Ovary (tissue), 10 donors: ENCODE results near the gene CCL15. TPM values are rescaled to one million over a fixed set of nuclear protein-coding genes. Genes with fewer than 3 reads are reported as not detected.

Experiments used
- DNase-seq, 5 donors: peaks; one replicate each; pipeline ENCODE4 v3.0.0-alpha.2; 2019 to 2020
- H3K27ac ChIP-seq, 2 donors: fragments of 200-600 bp; one replicate each; pipeline versions ENCODE4 v1.5.1 to v1.8.0; 2019 to 2022
- H3K27me3 ChIP-seq: fragments of 200-600 bp; one replicate; pipeline ENCODE4 v1.8.0; 2022
- H3K36me3 ChIP-seq: fragments of 200-600 bp; sonication (generic); one replicate; pipeline ENCODE4 v1.5.1; 2019
- H3K4me1 ChIP-seq: one replicate; pipeline ENCODE4 v1.8.1; 2013; ENCODE audit warnings: mild to moderate bottlenecking, moderate library complexity; ENCODE audit not compliant: insufficient read depth
- H3K4me3 ChIP-seq: fragments of 200-600 bp; sonication (generic); one replicate; pipeline ENCODE4 v1.5.1; 2017
- H3K9me3 ChIP-seq, 2 donors: fragments of 200-600 bp in 1 of 2; sonication (generic) in 1 of 2; one replicate each; pipeline versions ENCODE4 v1.5.1 to v1.8.1; 2013 to 2019; ENCODE audit warnings: mild to moderate bottlenecking in 1 of 2, moderate library complexity in 1 of 2
- CTCF ChIP-seq, 3 donors: fragments of 450-650 bp in 2 of 3; fragments of 200-600 bp in 1 of 3; IDR thresholded peaks; one replicate each; pipeline versions ENCODE4 v1.5.1 to v1.8.0; 2016 to 2022; ENCODE audit warnings: antibody characterized with exemption in 3 of 3, mild to moderate bottlenecking in 1 of 3
- EP300 ChIP-seq: sonication (generic); formaldehyde crosslinking; IDR thresholded peaks from one replicate; pipeline ENCODE4 v1.6.1; 2017; ENCODE audit warnings: antibody characterized with exemption
- POLR2A ChIP-seq: fragments of 450-650 bp; IDR thresholded peaks from one replicate; pipeline ENCODE4 v1.6.1; 2017; ENCODE audit warnings: antibody characterized with exemption, mild to moderate bottlenecking, moderate library complexity
- WGBS, 3 donors: extraction: QIAGEN DNeasy Blood & Tissue Kit in 1 of 3; methylation state at CpG; one replicate each; pipeline versions ENCODE4 v1.1.5 to v1.1.7; 2013 to 2017; 5-methylcytosine and 5-hydroxymethylcytosine counted together
- intact Hi-C, 4 donors: fragments of 100-400 bp; cut with DNase I; formaldehyde crosslinking; loops; one replicate each; pipeline versions ENCODE4 v1.11.0 to v1.15.1; 2022 to 2023
- long read RNA-seq, 3 donors: library from polyadenylated mRNA in 2 of 3; unstranded in 2 of 3; transcript quantifications; one replicate each; pipeline ENCODE4 v2.0.0 and lab custom pipeline, GENCODE V29; 2021 to 2026
- polyA plus RNA-seq, 2 donors: library from polyadenylated mRNA; stranded (reverse); fragments of 200-250 nt in 1 of 2; fragments of 350-450 nt in 1 of 2; fragmentation: Illumina TruSeq in 1 of 2; extraction: RNeasy Lipid Tissue Mini Kit (QIAGEN cat#74804) in 1 of 2; gene quantifications; one replicate each; pipeline ENCODE4 v1.2.3, GENCODE V29; 2013 to 2014
- total RNA-seq, 7 donors: library from RNA; depleted of rRNA in 2 of 7; stranded (reverse); fragments of >200 nt in 2 of 7; fragmentation: NEBNext Ultra II Directional in 3 of 7; extraction: Animal tissue kit (Norgen Biotek cat#: 25700) in 3 of 7; gene quantifications; one replicate each; pipeline versions ENCODE4 v1.1.0 to v1.2.4, GENCODE V29; 2016 to 2023
- donor health status: DM: no; HTN: no; CAD: no; lungs with moderate emphysema.
- donor health status: DM: no; HTN: no; CAD: no.
- donor health status: Bipolar disorder and iron deficiency.
- donor health status: DM: yes; HTN: yes; CAD: no.
- donor health status: DM: no; HTN: no; CAD: no.
- donor health status: DM: yes; HTN: yes; CAD: no.

Gene CCL15
- total RNA-seq = under 1 TPM in 1 of 7 donors, not detected in 6; 0.48 TPM
- polyA plus RNA-seq = not detected
- long read RNA-seq, donor 1 = 0 reads
- long read RNA-seq, donor 2 = 0 reads
- long read RNA-seq, donor 3 = 0 reads

- Histone ChIP-seq H3K4me3 (no peak within 1 kb of the TSS), H3K4me1 (no peaks in the 10 kb centered on the region), H3K27ac (no peak within 1 kb of the TSS), H3K27me3 (no peaks in the 10 kb centered on the region), H3K9me3 (no peaks in the 10 kb centered on the region), H3K36me3 (no peaks in the 10 kb centered on the region)
- 66 to 70% (median 67%) methylated on average over 6 of the region's 6 CpGs for WGBS, 3 donors
- no peak for TF ChIP-seq EP300
- DNase-seq = no peak
- intact Hi-C loops = no loop called here
Measured at GRCh38 chr17:36001110-36001771, at the start of gene CCL15. CCL15 (minus strand) TSS chr17:36001553; CDS start chr17:36001492, 61 bp downstream.

GRCh38 chr17:36049643-36050042 is 48.3 kb upstream of the CCL15 start:
- WGBS, 3 donors = 97 to 99% (median 98%) methylated on average over 2 of the region's 2 CpGs

GRCh38 chr17:36048066-36048465 is 46.7 kb upstream of the CCL15 start:
- no peak for DNase-seq
- intact Hi-C loops = no loop called here
- H3K9me3 ChIP-seq = no peaks in the 10 kb centered on the region
- H3K4me3 ChIP-seq = no peak overlapping the region
- 67 to 77% (median 76%) methylated on average over 2 of the region's 2 CpGs for WGBS, 3 donors
- no peaks in the 10 kb centered on the region for H3K27me3 ChIP-seq
- H3K36me3 ChIP-seq = no peaks in the 10 kb centered on the region
- no peak for TF ChIP-seq CTCF (IDR thresholded peaks at IDR 0.05)
- no peak for TF ChIP-seq POLR2A
- no peak for TF ChIP-seq EP300
- H3K27ac ChIP-seq = no peak overlapping the region
- no peaks in the 10 kb centered on the region for H3K4me1 ChIP-seq

More at GRCh38 chr17:36049643-36050042, 48.3 kb upstream of the CCL15 start:
- TF ChIP-seq CTCF (IDR thresholded peaks at IDR 0.05) = no peak
- no peak for TF ChIP-seq POLR2A
- TF ChIP-seq EP300 = no peak
- intact Hi-C loops = no loop called here
- Histone ChIP-seq H3K27ac (no peak overlapping the region), H3K36me3 (no peaks in the 10 kb centered on the region), H3K4me3 (no peak overlapping the region), H3K27me3 (no peaks in the 10 kb centered on the region), H3K4me1 (no peaks in the 10 kb centered on the region), H3K9me3 (no peaks in the 10 kb centered on the region)
- no peak for DNase-seq

GRCh38 chr17:36036235-36036634 is 34.9 kb upstream of the CCL15 start:
- TF ChIP-seq POLR2A (no peak), EP300 (no peak), CTCF (IDR thresholded peaks at IDR 0.05) (no peak)
- no peaks in the 10 kb centered on the region for H3K9me3 ChIP-seq
- WGBS, 3 donors = 80 to 89% (median 83%) methylated on average over 4 of the region's 4 CpGs
- H3K27ac ChIP-seq = no peak overlapping the region
- H3K27me3 ChIP-seq = no peaks in the 10 kb centered on the region
- no peak overlapping the region for H3K4me3 ChIP-seq
- intact Hi-C loops = no loop called here
- DNase-seq = no peak
- no peaks in the 10 kb centered on the region for H3K4me1 ChIP-seq
- no peaks in the 10 kb centered on the region for H3K36me3 ChIP-seq

- 5 to 7% (median 7%) methylated on average over 3 of the region's 3 CpGs for WGBS, 3 donors
- DNase-seq = no peak
- no peak for TF ChIP-seq EP300
- no peak for TF ChIP-seq CTCF (IDR thresholded peaks at IDR 0.05)
- TF ChIP-seq POLR2A = no peak
- no peak overlapping the region for H3K27ac ChIP-seq
- no peaks in the 10 kb centered on the region for H3K36me3 ChIP-seq
- H3K27me3 ChIP-seq = no peaks in the 10 kb centered on the region
- intact Hi-C loops = loop anchor here in 1 of 4 donors (5.0 kb wide), 1 partner anchor 1213 kb away; no protein-coding TSS in a partner anchor
- H3K4me1 ChIP-seq = no peaks in the 10 kb centered on the region
- no peak overlapping the region for H3K4me3 ChIP-seq
- H3K9me3 ChIP-seq = no peaks in the 10 kb centered on the region
Measured at GRCh38 chr17:36034127-36034526, 32.8 kb upstream of the CCL15 start.
